Pancreas (tissue), 10 donors: Measurements from ENCODE around the gene VAC14. TPM values are rescaled to one million over a fixed set of nuclear protein-coding genes. Genes with fewer than 3 reads are reported as not detected.

Experiments
- ATAC-seq, 4 donors: fragments of 200-7000 bp; cut with Tn5 transposase; one replicate each; pipeline versions ENCODE4 v1.8.0 to v1.9.1; 2020; ENCODE audit warnings: mild to moderate bottlenecking in 4 of 4, moderate library complexity in 4 of 4
- DNase-seq, 6 donors: peaks; one replicate each; pipeline ENCODE4 v3.0.0-alpha.2; 2020
- FAIRE-seq: peaks from 2 replicates; lab custom pipeline; 2012; peaks lifted over from hg19 to GRCh38; lab: Jason Lieb, UNC
- H3K27ac ChIP-seq, 4 donors: fragments of 200-600 bp; sonication (generic); 1 replicate in 3 of 4; 2 replicates in 1 of 4; pipeline versions ENCODE4 v1.5.0 to v1.8.0; 2020
- H3K27me3 ChIP-seq, 4 donors: fragments of 200-600 bp; one replicate each; pipeline ENCODE4 v1.8.0; 2021
- H3K36me3 ChIP-seq, 3 donors: fragments of 200-600 bp; sonication (generic) in 1 of 3; one replicate each; pipeline versions ENCODE4 v1.5.0 to v1.8.0; 2020 to 2021
- H3K4me1 ChIP-seq, 3 donors: fragments of 200-600 bp; one replicate each; pipeline ENCODE4 v1.8.0; 2021
- H3K4me3 ChIP-seq, 4 donors: fragments of 200-600 bp; sonication (generic) in 2 of 4; one replicate each; pipeline versions ENCODE4 v1.5.0 to v1.8.0; 2020 to 2021
- H3K9me3 ChIP-seq, 4 donors: fragments of 200-600 bp; one replicate each; pipeline ENCODE4 v1.8.0; 2021
- WGBS, 2 donors: extraction: QIAGEN DNeasy Blood & Tissue Kit; methylation state at CpG; one replicate each; pipeline ENCODE4 v1.1.7; 2013; 5-methylcytosine and 5-hydroxymethylcytosine counted together
- intact Hi-C, 3 donors: fragments of 100-400 bp; cut with DNase I; formaldehyde crosslinking; loops; one replicate each; pipeline versions ENCODE4 v1.11.1 to v1.14.2; 2022
- polyA plus RNA-seq, 2 donors: library from polyadenylated mRNA; stranded (reverse); fragments of 200-250 nt; gene quantifications; one replicate each; pipeline ENCODE4 v1.2.3, GENCODE V29; 2013
- total RNA-seq, 6 donors: library from RNA; stranded (reverse); fragmentation: NEBNext Ultra II Directional in 4 of 6; extraction: Animal tissue kit (Norgen Biotek cat#: 25700) in 4 of 6; gene quantifications; one replicate each; pipeline versions ENCODE4 v1.2.1 to v1.2.4, GENCODE V29; 2021 to 2023
- TF ChIP-seq, protein P1 (sequence below), 4 donors: fragments of 200-600 bp; sonication (generic) in 3 of 4; IDR thresholded peaks; one replicate each; pipeline versions ENCODE4 v1.5.0 to v1.8.0; 2021; ENCODE audit warnings: antibody characterized with exemption in 4 of 4
- donor health status: healthy with polysubstance abuse.
- donor health status: DM: no; HTN: no; CAD: no; lungs with moderate emphysema.
- donor health status: DM: no; HTN: no; CAD: no.
- donor health status: control.
- donor health status: control.
- donor health status: Bipolar disorder and iron deficiency.
- donor health status: DM: yes; HTN: yes; CAD: no.
- donor health status: DM: no; HTN: no; CAD: no.
- donor health status: DM: no; HTN: no; CAD: no.
- donor health status: DM: yes; HTN: yes; CAD: no.

The VAC14 gene
- total and polyA plus RNA-seq, 8 donors, result 9.6 to 36.3 (median 14.9) TPM

DNA sequence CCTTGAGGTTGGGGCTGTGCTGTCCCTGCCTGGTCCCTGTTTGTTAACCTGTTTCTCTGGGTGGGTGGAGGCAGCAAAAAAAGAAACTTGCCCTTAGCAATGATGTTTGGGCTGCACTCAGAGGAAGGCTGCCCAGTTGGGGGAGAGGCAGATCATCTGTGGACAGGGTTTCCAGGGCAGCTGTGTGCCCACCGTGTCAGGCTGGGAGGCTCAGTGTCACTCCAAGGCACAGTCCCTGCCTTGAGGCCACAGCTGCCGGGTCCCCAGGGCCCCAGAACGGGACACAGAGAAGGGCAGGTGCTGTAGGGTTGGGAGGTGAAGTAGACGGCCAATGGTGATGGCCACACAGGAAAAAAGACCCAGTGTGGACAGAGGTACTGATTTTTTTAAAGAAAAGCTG lies 150.7 kb downstream of the VAC14 start:
- Histone ChIP-seq H3K36me3 (no peaks in the 10 kb centered on the region), H3K27me3 (no peaks in the 10 kb centered on the region), H3K27ac (no peak overlapping the region), H3K4me1 (no peaks in the 10 kb centered on the region), H3K9me3 (no peaks in the 10 kb centered on the region), H3K4me3 (no peak overlapping the region)
- TF ChIP-seq, protein P1, sequence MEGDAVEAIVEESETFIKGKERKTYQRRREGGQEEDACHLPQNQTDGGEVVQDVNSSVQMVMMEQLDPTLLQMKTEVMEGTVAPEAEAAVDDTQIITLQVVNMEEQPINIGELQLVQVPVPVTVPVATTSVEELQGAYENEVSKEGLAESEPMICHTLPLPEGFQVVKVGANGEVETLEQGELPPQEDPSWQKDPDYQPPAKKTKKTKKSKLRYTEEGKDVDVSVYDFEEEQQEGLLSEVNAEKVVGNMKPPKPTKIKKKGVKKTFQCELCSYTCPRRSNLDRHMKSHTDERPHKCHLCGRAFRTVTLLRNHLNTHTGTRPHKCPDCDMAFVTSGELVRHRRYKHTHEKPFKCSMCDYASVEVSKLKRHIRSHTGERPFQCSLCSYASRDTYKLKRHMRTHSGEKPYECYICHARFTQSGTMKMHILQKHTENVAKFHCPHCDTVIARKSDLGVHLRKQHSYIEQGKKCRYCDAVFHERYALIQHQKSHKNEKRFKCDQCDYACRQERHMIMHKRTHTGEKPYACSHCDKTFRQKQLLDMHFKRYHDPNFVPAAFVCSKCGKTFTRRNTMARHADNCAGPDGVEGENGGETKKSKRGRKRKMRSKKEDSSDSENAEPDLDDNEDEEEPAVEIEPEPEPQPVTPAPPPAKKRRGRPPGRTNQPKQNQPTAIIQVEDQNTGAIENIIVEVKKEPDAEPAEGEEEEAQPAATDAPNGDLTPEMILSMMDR (IDR thresholded peaks at IDR 0.05), result no peak
- intact Hi-C loops, result loop anchor here in 2 of 3 donors (10.0 kb wide), 2 partner anchors 115 to 275 kb away; no protein-coding TSS in a partner anchor
- no peak for FAIRE-seq
- no peak for DNase-seq
- 46 to 53% methylated on average over 4 of the region's 4 CpGs for WGBS, 2 donors
- ATAC-seq, result no peak

DNA sequence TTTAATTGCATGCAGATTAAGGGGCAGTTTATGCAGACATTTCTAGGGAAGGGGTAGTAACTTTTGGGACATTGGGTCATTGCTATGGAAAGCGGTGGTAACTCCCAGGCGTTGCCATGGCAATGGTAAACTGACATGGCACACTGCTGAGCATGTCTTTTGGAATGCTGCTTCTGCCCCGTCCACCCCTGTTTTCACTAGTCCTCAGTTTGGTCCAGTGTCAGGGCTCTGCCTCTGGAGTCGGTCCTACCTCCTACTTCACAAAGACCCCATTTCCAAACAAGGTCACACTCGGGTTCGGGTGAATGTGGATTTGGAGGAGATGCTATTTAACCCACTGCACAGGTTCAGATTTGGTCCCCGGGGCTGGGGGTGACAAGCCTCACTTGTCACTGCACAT lies 151.7 kb downstream of the VAC14 start:
- TF ChIP-seq, protein P1 (IDR thresholded peaks at IDR 0.05), result no peak
- H3K36me3 ChIP-seq, result no peaks in the 10 kb centered on the region
- H3K4me3 ChIP-seq, result no peak overlapping the region
- no peaks in the 10 kb centered on the region for H3K9me3 ChIP-seq
- no peaks in the 10 kb centered on the region for H3K27me3 ChIP-seq
- no peaks in the 10 kb centered on the region for H3K4me1 ChIP-seq
- WGBS, 2 donors, result 77 to 82% methylated on average over 7 of the region's 7 CpGs
- DNase-seq (no peak), ATAC-seq (no peak), FAIRE-seq (no peak)
- intact Hi-C loops, result loop anchor here in 1 of 3 donors (10.0 kb wide), 1 partner anchor 114 kb away; no protein-coding TSS in a partner anchor
- no peak overlapping the region for H3K27ac ChIP-seq

DNA sequence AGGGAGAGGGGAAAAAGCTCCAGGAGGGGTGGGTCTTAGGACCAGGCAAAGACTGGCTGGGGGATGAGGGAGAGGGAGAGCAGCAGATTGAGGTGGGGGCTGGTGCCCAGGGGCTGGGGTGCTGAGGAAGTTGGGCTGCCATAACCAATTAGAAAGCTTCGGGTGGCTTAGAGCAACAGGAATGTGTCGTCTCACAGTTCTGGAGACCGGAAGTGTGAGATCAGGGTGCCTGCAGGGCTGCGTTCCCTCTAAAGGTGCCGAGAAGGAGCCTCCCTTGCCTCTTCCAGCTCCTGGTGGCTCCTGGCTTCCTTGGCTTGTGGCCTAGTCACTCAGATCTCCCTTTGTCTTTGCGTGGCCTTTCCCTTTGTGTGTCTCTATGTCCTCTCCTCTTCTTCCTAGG lies 152.4 kb downstream of the VAC14 start:
- no peaks in the 10 kb centered on the region for H3K27me3 ChIP-seq
- DNase-seq (no peak), ATAC-seq (no peak), FAIRE-seq (no peak)
- no peak overlapping the region for H3K27ac ChIP-seq
- no peaks in the 10 kb centered on the region for H3K36me3 ChIP-seq
- intact Hi-C loops, result loop anchor here in 1 of 3 donors (10.0 kb wide), 1 partner anchor 114 kb away; no protein-coding TSS in a partner anchor
- no peak overlapping the region for H3K4me3 ChIP-seq
- no peaks in the 10 kb centered on the region for H3K4me1 ChIP-seq
- WGBS, 2 donors, result 86 to 90% methylated on average over 6 of the region's 6 CpGs
- TF ChIP-seq, protein P1 (IDR thresholded peaks at IDR 0.05), result no peak
- H3K9me3 ChIP-seq, result no peaks in the 10 kb centered on the region

DNA sequence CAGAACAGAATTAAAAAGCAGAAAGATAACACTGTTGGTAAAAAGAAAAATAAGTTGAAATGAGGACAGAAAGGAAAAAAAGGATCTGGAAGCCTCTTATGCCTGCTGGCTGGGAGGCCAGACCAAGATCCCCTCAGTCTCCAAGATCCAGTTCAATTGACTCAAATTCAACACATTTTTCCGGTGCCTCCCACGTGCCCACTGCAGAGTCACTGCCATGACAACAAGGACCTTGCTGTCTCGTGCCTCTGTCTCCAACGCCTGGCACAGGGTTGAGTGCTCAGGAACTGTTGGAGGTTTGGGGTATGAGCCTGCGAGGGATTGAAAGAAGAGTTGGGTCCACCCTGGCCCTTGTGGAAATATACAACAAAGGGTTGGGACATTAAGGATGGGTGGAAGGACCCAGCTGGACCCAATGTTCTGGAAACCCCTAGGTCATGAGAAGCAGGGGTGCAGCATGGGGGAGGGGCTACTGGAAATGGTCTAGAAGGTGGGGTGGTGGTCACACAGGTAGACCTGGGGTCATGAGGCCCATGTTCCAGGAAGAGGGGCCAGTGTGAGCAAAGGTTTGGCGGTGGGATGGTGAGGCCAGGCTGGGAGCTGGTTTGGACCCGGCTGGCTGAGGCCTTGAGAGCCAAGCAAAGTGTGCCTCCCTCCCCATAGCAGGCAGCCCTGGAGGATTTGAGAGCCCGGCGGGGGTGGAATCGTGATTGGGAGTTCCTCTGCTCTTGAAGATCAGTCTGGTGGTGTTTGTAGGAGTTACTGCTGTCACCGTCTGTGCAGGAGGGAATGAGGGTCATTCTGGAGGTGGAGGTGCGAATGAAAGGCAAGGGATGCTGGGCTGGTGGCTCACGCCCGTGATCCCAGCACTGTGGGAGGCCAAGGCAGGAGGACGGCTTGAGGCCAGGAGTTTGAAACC lies 153.3 kb downstream of the VAC14 start:
- no peak for DNase-seq
- no peak for FAIRE-seq
- Histone ChIP-seq H3K36me3 (no peaks in the 10 kb centered on the region), H3K27ac (no peak overlapping the region), H3K9me3 (no peaks in the 10 kb centered on the region), H3K4me3 (no peak overlapping the region), H3K27me3 (no peaks in the 10 kb centered on the region), H3K4me1 (no peaks in the 10 kb centered on the region)
- ATAC-seq, result no peak
- TF ChIP-seq, protein P1 (IDR thresholded peaks at IDR 0.05), result no peak
- intact Hi-C loops, result loop anchor here in 1 of 3 donors (10.0 kb wide), 1 partner anchor 113 kb away; no protein-coding TSS in a partner anchor
- WGBS, 2 donors, result 74 to 83% methylated on average over 15 of the region's 15 CpGs
